HG03460 (cell line): Measurements from ENCODE around the gene ERLEC1.
"Not testable (repeated sequence)": the region's sequence is repeated elsewhere in the genome, so short reads cannot be mapped to it uniquely, and the experiment has no call there.

Experiments
- ATAC-seq: cut with Tn5 transposase; IDR thresholded peaks from one replicate; pipeline ENCODE4 v1.9.1; 2021; ENCODE audit not compliant: unreplicated experiment

Gene ERLEC1

GRCh38 chr2:53782676-53783075 lies 4.2 kb upstream of the ERLEC1 start:
- no peak for ATAC-seq

- ATAC-seq = no peak
Observed at GRCh38 chr2:53784436-53784835, 2.4 kb upstream of the ERLEC1 start.

GRCh38 chr2:53785366-53785765 lies 1.5 kb upstream of the ERLEC1 start:
- ATAC-seq = no peak

DNA sequence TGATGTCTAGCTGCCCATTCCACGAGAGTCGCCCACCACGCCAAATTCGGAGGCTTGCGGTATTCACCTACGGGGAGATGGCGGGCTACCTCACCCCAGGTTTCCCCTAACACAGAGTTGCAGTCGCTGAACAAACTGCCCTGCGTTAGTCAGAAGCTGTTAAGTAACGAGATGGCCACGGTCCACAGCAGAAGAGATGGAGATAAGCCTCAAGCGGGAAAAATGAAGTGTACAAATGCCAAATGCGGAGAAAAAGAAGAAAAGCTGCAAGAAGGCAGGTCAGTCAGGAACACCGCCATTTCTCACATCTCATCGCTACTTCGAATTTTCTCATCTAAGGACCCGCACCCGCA lies 516 bp upstream of the ERLEC1 start:
- peak; percentile 15 for ATAC-seq

- no peak for ATAC-seq
Observed at GRCh38 chr2:53787614-53788289, 908 bp downstream of the ERLEC1 start.

GRCh38 chr2:53793261-53793660 lies 6.4 kb downstream of the ERLEC1 start:
- ATAC-seq = no peak

GRCh38 chr2:53793821-53794220 lies 7.0 kb downstream of the ERLEC1 start:
- no peak for ATAC-seq

- no peak for ATAC-seq
Observed at GRCh38 chr2:53801547-53801946, 14.7 kb downstream of the ERLEC1 start.

DNA sequence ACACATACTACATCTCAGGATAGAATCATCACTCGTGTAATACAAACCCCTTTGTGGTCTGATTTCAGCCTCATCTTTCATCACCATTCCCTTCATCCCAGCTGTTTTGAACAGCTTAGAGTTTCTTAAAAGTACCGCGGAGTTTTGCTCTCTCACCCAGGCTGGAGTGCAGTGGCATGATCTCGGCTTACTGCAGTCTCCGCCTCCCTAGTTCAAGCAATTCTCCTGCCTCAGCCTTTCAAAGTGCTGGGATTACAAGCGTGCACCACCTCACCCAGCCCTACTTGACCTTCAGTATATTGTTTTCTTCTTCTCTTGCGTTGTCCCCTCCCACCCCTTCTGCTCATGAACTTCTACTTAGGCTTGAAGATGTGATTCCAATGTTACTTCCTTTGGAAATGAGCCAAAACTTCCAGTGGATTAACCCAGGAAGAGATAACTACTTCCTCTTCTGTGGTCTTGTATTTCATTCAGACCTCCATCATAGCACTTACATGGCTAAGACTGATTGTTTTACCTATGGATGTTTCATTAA lies 15.8 kb downstream of the ERLEC1 start:
- no peak for ATAC-seq

DNA sequence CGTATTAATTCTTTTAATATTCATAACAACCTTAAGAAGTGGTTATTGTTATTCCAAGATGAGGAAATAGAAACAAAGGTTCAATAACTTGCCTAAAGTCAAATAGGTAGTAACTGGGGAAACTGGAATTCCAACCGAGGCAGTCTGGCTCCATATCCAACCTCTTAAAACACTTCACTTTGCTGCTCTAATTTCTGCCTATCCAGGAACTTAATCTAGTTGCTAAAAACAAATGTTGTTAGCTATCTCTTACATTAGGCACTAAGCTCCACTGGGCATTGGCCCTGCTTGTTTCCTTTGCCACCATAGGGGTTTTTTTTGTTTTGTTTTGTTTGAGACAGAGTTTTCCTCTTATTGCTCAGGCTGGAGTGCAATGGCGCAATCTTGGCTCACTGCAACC lies 24.8 kb downstream of the ERLEC1 start:
- ATAC-seq = no peak

DNA sequence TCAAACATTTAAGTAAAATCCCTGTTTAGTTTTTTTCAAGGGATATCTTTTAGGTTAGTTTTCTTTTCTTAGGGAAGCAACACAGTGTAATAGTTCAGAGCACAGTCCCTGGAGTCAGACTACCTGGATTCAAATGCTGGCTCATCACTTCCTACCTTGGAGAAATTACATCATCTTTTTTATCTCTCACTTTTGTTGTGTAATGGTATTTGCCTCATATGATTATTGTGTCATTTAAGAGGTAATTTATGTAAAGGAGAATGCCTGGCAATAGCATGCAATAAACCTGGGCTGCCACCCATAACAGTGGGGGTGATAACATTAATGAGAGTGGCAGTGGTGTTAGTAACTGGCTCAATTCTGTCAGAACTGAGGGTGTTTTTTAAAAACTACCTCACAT lies 26.3 kb downstream of the ERLEC1 start:
- ATAC-seq = no peak

DNA sequence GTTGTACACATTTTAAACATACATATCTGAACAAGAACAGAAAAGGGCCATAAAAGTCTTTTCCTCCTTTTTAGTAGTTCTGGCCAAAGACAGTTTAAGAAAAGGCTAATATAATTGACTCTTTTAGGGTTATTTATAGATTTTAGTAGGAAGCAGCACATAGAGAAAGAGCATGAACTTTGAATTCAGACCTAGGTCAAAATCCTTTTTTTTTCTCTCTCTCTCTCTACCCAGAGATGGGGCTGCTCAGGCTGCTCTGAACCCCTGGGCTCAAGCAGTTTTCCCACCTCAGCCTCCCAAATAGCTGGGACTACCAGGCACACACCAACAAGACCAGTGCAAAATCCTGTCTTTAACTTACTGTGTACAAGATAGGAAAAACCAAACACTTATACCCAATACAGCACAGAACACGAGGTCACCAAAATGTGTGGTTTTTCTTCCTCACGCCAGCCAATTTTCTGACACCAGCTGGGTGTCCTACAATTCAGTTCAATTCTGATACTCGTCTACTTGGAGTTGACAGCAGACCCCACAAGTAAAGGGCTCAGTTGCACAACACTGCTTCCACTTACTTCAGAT lies 32.1 kb downstream of the ERLEC1 start:
- ATAC-seq = no peak

DNA sequence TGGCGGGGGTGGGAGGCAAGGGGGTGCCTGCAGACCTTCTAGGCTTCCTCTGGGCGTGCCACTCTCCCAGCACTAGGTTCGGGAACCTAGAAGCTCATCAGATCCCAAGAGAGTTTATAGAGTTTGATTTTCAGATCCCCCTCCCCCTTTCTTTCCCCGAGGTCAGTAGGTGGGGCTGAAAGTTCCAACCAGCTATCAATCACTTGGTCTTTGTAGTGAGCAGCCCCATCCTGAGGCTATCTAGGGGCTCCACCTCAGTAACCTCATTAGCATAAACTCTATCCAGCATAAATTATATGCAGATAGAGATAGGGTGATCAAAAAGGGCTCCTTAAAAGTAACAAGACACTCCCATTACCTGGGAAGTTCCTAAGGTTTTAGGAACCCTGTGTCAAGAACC lies 32.8 kb downstream of the ERLEC1 start:
- no peak for ATAC-seq

- ATAC-seq = no peak
Observed at GRCh38 chr2:53820048-53820447, 33.2 kb downstream of the ERLEC1 start.

GRCh38 chr2:53820711-53821110 lies 33.9 kb downstream of the ERLEC1 start:
- ATAC-seq = no peak

GRCh38 chr2:53821810-53822209 lies 35.0 kb downstream of the ERLEC1 start:
- ATAC-seq = no peak

GRCh38 chr2:53823639-53824038 lies 36.8 kb downstream of the ERLEC1 start:
- not testable (repeated sequence) for ATAC-seq

GRCh38 chr2:53826030-53826410 lies 39.2 kb downstream of the ERLEC1 start:
- no peak for ATAC-seq

DNA sequence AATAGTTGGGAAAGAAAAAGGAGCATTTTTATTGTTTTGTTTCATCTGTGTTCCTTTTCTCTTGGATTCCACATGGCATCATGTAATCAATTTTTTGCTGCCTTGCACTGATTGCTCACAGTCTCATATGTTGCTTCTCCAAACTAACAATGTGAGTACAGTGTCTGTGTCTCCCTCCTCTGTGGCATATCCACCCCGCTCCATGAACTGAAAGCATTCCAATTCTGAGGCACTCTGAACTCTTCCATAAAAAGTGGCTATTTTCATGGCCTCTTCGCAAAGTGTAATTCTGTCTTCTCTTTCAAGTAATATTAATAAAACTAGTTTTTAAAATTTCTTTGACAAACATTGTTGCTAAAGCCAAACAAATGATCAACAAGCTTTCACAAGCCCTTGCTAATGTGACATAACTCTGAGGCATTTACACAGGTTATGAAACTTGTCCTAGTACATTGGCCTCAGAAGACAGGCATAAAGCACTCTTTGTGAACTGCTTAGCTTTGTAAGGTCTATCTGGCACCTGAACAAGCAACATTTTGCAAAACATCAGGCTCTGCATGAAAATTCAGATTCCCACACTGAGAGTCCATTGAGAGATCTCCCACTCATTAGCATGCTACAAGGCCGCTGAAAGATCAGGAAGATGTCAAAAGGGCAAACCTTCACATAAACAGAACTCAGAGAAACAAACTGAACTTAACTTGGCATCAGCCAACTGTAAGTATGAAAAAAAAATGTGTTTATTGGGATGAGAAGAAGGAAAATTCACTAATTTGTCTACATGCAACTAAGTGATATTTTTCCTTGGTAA lies 39.9 kb downstream of the ERLEC1 start:
- no peak for ATAC-seq

DNA sequence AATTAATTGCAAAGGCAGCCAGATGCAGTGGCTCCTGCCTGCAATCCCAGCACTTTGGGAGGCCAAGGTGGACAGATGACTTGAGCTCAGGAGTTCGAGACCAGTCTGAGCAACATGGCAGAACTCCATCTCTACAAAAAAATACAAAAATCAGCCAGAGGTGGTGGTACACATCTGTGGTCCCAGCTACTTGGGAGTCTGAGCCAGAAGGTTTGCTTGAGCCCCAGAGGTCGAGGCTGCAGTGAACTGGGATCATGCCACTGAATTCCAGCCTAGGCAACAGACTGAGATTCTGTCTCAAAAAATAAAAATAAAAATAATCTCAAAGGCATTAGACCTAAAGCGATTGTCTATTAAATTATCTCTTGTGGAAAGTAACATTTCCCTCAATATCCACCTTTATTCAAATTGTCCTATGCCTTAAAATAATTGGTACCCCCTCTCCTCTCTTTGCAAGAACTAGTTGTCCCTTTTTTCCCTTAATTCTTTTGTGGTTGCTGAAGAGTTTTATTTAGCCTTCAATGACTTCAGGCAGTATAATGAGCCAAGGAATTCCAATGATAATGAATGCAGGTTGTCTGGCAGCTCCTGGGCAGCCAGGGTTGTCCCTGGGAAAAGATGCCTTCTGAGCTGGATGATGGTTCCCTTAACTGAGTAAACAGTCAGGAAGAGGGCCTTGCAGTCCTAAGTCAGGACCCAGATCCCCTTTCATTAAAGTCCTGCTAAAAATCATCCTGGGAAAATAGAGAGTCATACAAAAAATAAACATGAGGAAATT lies 40.7 kb downstream of the ERLEC1 start:
- ATAC-seq = no peak

- no peak for ATAC-seq
Observed at GRCh38 chr2:53828331-53828730, 41.5 kb downstream of the ERLEC1 start.
